Peyer's patch (tissue), 4 donors: Measurements from ENCODE around the gene FARP1.

ENCODE experiments used
- CTCF ChIP-seq, 6 experiments: fragments of 450-650 bp in 4 of 6; fragments of 200-600 bp in 2 of 6; sonication (generic) in 1 of 6; IDR thresholded peaks; one replicate each; pipeline ENCODE4 v1.5.1; 2017 to 2019; ENCODE audit warnings: antibody characterized with exemption in 6 of 6, mild to moderate bottlenecking in 3 of 6, moderate library complexity in 1 of 6
- POLR2A ChIP-seq, 2 donors: fragments of 450-650 bp; IDR thresholded peaks; one replicate each; pipeline ENCODE4 v1.5.1; 2017; ENCODE audit warnings: antibody characterized with exemption in 2 of 2, mild to moderate bottlenecking in 2 of 2, moderate library complexity in 2 of 2

DNA sequence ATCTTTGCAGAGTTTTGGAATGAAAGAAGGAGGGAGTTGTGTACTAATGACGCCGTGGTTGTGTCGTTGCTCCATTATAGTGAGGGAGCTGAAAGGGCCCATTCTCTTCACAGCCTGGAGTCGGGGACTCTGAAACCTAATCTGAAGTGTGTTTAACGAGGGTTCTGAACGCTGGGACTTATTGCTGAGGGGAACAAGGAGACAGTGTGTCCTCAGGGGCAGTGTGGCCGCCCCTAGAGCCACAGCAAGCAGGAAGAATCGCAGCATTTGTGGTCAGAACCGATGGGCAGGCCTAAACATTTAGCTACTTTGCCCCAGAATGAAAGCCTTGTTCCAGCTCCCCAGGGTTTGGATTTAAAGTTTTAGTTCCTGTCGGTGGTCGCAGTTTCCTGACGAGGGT lies 190.6 kb downstream of the FARP1 start:
- TF ChIP-seq CTCF (IDR thresholded peaks at IDR 0.05) (no peak), POLR2A (IDR thresholded peaks at IDR 0.05) (no peak)
